ENCODE results near the gene KYAT1.

KYAT1 gene

DNA sequence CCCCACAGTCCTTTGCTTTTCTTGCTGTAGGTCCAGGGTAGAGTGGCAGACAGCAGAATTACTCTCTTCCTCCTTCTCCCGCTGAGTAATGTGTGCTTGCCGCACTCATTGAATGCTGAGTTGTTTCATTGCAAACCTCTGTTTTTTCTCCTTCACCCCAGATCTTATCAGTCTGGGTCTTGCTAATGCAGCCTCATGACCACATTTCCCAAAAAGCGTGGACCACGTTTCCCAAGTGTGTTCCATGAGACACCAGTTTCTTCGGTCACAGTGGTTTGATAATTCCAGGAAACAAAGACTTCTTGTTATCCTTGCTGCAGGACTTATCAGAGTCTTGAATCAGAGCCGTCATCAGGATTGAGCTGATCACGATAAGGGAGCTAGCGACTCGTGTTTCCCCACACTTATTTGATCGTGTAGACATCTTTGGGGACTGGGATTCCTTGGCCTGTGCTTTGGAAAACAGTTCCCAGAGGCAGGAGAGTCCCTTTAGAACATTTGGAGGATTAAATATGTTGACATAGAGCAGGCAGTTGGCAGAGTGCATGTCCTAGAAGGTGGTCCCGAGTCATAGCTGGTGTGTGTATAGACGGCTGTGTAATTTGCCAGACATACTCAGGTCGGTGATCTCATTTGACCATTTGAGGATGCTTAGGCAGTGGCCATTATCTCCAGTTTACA, 4.6 kb upstream of the KYAT1 start:
- Mint-ChIP-seq H3K36me3 (ENCODE audit: low read depth) (peaks cover 27% of the 10 kb centered on the region), H3K9me3 (no peaks in the 10 kb centered on the region), H3K27me3 (ENCODE audit: low read depth) (no peaks in the 10 kb centered on the region), H3K4me1 (peaks cover 43% of the 10 kb centered on the region), H3K4me3 (peak overlapping the region in 2 of 3 experiments; percentile 38 to 69), H3K27ac (no peak overlapping the region)
- TF ChIP-seq, protein P1, sequence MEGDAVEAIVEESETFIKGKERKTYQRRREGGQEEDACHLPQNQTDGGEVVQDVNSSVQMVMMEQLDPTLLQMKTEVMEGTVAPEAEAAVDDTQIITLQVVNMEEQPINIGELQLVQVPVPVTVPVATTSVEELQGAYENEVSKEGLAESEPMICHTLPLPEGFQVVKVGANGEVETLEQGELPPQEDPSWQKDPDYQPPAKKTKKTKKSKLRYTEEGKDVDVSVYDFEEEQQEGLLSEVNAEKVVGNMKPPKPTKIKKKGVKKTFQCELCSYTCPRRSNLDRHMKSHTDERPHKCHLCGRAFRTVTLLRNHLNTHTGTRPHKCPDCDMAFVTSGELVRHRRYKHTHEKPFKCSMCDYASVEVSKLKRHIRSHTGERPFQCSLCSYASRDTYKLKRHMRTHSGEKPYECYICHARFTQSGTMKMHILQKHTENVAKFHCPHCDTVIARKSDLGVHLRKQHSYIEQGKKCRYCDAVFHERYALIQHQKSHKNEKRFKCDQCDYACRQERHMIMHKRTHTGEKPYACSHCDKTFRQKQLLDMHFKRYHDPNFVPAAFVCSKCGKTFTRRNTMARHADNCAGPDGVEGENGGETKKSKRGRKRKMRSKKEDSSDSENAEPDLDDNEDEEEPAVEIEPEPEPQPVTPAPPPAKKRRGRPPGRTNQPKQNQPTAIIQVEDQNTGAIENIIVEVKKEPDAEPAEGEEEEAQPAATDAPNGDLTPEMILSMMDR (IDR thresholded peaks at IDR 0.05; ENCODE audit: unreplicated experiment in 3 of 3) = no peak

DNA sequence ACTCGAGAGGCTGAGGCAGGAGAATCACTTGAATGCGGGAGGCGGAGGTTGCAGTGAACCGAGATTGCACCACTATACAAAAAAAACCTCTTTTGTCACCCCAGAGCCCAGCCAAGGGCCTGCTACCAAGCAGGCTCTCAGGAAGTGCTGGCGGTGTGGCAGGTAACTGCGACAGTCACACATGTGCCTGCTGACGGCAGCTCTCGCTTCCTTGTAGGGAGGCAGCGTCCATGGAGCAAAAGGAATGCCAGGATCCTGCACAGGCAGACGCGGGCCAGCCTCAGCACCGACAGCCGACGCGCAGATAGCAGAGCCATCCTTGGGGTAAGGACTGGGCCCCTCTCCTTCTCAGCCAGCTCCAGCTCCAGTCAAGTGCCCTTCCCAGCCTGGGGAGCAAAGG, 4.0 kb upstream of the KYAT1 start:
- Mint-ChIP-seq H3K27ac (peak overlapping the region in 1 of 3 experiments; percentile 80), H3K4me3 (peak overlapping the region in 2 of 3 experiments; percentile 38 to 69), H3K36me3 (ENCODE audit: low read depth) (peaks cover 27% of the 10 kb centered on the region), H3K4me1 (peaks cover 49% of the 10 kb centered on the region), H3K27me3 (ENCODE audit: low read depth) (peaks cover 2% of the 10 kb centered on the region), H3K9me3 (no peaks in the 10 kb centered on the region)
- TF ChIP-seq, protein P1 (IDR thresholded peaks at IDR 0.05; ENCODE audit: unreplicated experiment in 3 of 3) = no peak

DNA sequence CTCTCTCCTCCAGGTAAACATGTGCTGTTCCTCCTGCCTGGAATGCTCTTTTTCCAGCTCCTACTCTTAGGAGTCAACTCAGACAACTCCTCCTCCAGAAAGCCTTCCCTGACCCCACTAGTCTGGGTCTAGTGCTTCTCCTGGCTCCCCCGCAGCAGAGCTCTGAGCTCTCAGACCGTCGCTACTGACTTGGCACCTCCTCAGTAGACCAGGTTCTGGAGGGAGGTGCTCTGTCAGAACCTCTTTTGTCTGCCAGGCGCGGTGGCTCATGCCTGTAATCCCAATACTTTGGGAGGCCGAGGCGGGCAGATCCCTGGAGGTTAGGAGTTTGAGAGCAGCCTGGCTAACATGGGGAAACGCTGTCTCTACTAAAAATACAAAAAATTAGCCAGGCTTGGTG, 3.6 kb upstream of the KYAT1 start:
- peak overlapping the region; percentile 64 to 86 (median 80) for H3K27ac Mint-ChIP-seq
- peaks cover 4% of the 10 kb centered on the region for H3K27me3 Mint-ChIP-seq (ENCODE audit: low read depth)
- H3K36me3 Mint-ChIP-seq (ENCODE audit: low read depth) = peaks cover 27% of the 10 kb centered on the region
- H3K4me1 Mint-ChIP-seq = peaks cover 51% of the 10 kb centered on the region
- H3K9me3 Mint-ChIP-seq = no peaks in the 10 kb centered on the region
- TF ChIP-seq, protein P1 (IDR thresholded peaks at IDR 0.05; ENCODE audit: unreplicated experiment in 3 of 3) = no peak
- peak overlapping the region; percentile 79 to 99 (median 99) for H3K4me3 Mint-ChIP-seq

DNA sequence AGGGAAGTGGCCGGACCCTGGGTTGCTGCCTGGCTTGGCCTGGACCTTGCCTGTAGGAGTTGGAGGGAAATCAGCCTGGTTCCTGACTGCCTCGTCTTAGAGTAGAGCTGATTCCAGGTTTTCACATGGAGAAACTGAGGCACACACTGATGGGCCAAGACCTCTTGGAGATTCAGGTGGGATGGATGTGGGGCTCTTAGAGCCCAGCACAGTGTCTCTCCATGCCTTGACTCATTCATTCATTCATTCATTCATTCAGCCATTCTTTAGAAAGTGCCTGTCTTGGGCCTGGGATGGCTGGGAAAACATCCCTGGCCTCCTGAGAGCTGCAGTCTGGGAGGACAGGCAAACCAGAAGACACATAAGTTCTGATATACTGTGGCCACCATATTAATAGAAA, 2.4 kb upstream of the KYAT1 start:
- Mint-ChIP-seq H3K9me3 (no peaks in the 10 kb centered on the region), H3K27me3 (ENCODE audit: low read depth) (peaks cover 4% of the 10 kb centered on the region), H3K36me3 (ENCODE audit: low read depth) (peaks cover 27% of the 10 kb centered on the region), H3K4me1 (peaks cover 51% of the 10 kb centered on the region), H3K4me3 (peak overlapping the region; percentile 79 to 99 (median 99)), H3K27ac (peak overlapping the region in 2 of 3 experiments; percentile 23 to 49)
- TF ChIP-seq, protein P1 (IDR thresholded peaks at IDR 0.05; ENCODE audit: unreplicated experiment in 3 of 3) = no peak

DNA sequence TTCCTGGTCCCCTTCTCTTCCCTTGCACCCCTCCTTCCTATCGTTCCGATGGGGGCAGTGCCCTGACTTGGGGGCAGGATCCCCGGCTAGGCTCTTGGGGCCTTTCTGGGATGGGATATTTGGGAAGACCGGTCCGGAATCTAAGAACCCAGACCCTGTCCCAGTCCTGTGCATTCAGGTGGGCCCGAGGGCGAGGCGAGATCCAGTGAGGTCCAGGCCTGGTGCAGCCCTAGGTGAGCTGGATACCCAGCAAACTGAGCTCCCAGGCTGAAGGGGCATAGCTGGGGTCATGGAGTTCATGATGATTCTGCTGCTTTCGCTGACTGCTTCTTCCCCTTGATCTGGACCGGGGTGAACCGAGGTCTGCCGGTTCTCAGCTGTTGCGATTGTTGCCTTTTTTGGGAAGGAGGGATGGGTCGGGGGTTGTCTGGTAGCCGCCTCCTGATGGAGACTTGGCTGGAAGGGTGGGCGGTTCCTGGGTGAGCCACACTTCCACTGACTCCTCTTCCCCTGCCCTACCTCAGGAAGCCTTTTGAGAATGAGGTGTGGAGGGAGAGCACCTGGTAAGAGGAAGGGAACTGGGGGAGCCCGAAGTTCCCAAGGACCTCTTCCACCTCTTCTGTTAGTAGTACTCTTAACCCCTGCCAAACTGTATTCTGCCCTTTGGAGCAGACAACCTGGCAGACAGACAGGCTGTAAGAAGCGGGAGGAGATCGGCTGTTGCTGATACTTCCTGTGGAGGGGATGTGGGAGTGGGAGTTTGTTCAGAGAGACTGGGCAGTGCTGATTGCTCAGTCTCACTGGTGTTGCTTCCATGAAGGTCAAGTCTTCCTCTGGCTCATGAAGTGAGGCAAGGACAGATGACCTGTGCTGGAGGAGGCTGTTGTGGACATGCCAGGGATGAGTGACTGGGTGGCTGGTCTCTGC, 1.2 kb upstream of the KYAT1 start:
- Mint-ChIP-seq H3K9me3 (no peaks in the 10 kb centered on the region), H3K4me1 (peaks cover 41% of the 10 kb centered on the region)

More for the DNA sequence above, 1.2 kb upstream of the KYAT1 start:
- peak overlapping the region; percentile 98 to 99 (median 99) for H3K4me3 Mint-ChIP-seq
- peaks cover 14% of the 10 kb centered on the region for H3K36me3 Mint-ChIP-seq (ENCODE audit: low read depth)
- TF ChIP-seq, protein P1 (IDR thresholded peaks at IDR 0.05; ENCODE audit: unreplicated experiment in 3 of 3) = no peak
- peak overlapping the region; percentile 90 to 97 (median 96) for H3K27ac Mint-ChIP-seq
- peaks cover 4% of the 10 kb centered on the region for H3K27me3 Mint-ChIP-seq (ENCODE audit: low read depth)

All from nephron (organoid).